ENCODE results near the gene AGL. TPM values are rescaled to one million over a fixed set of nuclear protein-coding genes. Genes with fewer than 3 reads are reported as not detected.

The AGL gene
- total and polyA plus RNA-seq, 2 of the 8 experiments (the other 6 are each of a cell fraction or from before 2014, with no cell fraction given), result 2.7 to 19.2 TPM

DNA sequence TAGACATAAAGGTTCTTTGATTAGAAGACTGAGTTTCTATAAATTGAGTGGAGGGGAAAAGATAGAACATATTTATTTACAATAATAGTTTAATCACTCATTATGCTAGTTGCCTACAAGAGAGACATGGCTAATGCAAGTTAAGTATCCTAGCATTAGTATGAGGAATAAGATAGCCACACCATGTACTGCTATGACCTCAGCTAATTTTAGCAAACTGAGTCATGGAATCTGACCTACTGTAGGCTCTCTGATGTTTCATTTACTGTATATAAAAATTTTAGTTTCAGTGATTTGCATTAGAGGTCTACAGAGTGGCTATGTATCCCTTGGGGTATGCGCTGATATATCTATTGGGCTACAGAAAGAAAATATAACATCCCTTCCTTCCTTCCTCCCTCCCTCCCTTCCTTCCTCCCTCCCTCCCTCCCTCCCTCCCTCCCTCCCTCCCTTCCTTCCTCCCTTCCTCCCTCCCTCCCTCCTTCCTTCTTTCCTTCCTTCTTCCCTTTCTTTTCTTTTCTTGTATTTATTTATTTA, 5.8 kb downstream of the AGL start:
- no CpG with 5 or more reads among the region's 1 CpG for WGBS, 2 experiments (ENCODE audit: extremely low coverage in 1 of 2, insufficient coverage in 1 of 2, insufficient read length in 1 of 2, insufficient replicate concordance in 2 of 2, low coverage in 1 of 2, low lambda C conversion rate in 2 of 2, missing lambda C conversion rate in 1 of 2)

More for the DNA sequence above, 5.8 kb downstream of the AGL start:
- H3K79me2 ChIP-seq (ENCODE audit: control insufficient read depth in 1 of 2, insufficient read depth in 2 of 2, low read length in 2 of 2), result no peaks in the 10 kb centered on the region; a peak in 1 of 4 replicates
- H4K91ac ChIP-seq (replicated peaks; ENCODE audit: insufficient read length, low read length), result no peak overlapping the region
- no peak overlapping the region for H3K14ac ChIP-seq (ENCODE audit: insufficient read length)
- H2BK15ac ChIP-seq (ENCODE audit: low read length), result no peak overlapping the region
- no peak overlapping the region for H3K4me2 ChIP-seq (ENCODE audit: insufficient read depth in 1 of 2, low read depth in 2 of 2, low read length in 2 of 2)
- H3K9ac ChIP-seq (replicated peaks in 1 of 4; ENCODE audit: extremely low read depth in 1 of 4, low read depth in 3 of 4, low read length in 3 of 4), result no peak overlapping the region
- no peaks in the 10 kb centered on the region; a peak in 1 of 7 replicates for H3K4me1 ChIP-seq (replicated peaks in 1 of 4; ENCODE audit: control insufficient read depth in 3 of 4, insufficient read depth in 4 of 4, low read length in 3 of 4)
- no peak overlapping the region for H3K27ac ChIP-seq (ENCODE audit: low read depth, low read length)
- H4K8ac ChIP-seq (ENCODE audit: extremely low read depth, insufficient read depth, low read length), result no peak overlapping the region
- H2BK12ac ChIP-seq (ENCODE audit: low read depth, low read length), result no peak overlapping the region
- no peaks in the 10 kb centered on the region for H3K23me2 ChIP-seq (ENCODE audit: low read depth, low read length)
- no peak overlapping the region for H2AFZ ChIP-seq (ENCODE audit: low read length)
- CTCF ChIA-PET (ENCODE audit: partially characterized antibody), result no interaction called here
- no peak overlapping the region for H3K23ac ChIP-seq (ENCODE audit: insufficient read length)
- H3K18ac ChIP-seq (ENCODE audit: extremely low read depth, low read length), result no peak overlapping the region
- no peaks in the 10 kb centered on the region for H3K27me3 ChIP-seq (replicated peaks in 1 of 4; ENCODE audit: control insufficient read depth in 3 of 4, extremely low read depth in 1 of 4, insufficient read depth in 3 of 4, low read length in 3 of 4)
- H2AK5ac ChIP-seq (ENCODE audit: low read depth, low read length), result no peak overlapping the region
- FAIRE-seq (no peak), DNase-seq (ENCODE audit: low read depth in 1 of 2, low spot score in 2 of 2) (no peak)
- H2BK5ac ChIP-seq (ENCODE audit: low read depth, low read length), result no peak overlapping the region
- POLR2A ChIA-PET (ENCODE audit: partially characterized antibody), result no interaction called here
- H3K9me3 ChIP-seq (ENCODE audit: insufficient read depth in 2 of 2, low read depth in 1 of 2, low read length in 1 of 2), result no peaks in the 10 kb centered on the region
- no peaks in the 10 kb centered on the region for H3K79me1 ChIP-seq (ENCODE audit: low read depth, low read length)
- H3K36me3 ChIP-seq (ENCODE audit: control insufficient read depth in 2 of 4, insufficient read depth in 4 of 4, low read length in 3 of 4), result peaks cover 0 to 15% (median 5%) of the 10 kb centered on the region in 4 experiments; a peak in 3 of 8 replicates
- H3K4ac ChIP-seq (replicated peaks; ENCODE audit: insufficient read length, low read depth, low read length), result no peak overlapping the region
- no peak overlapping the region for H3K56ac ChIP-seq (replicated peaks; ENCODE audit: insufficient read length, low read depth, low read length)
- TF ChIP-seq BCL11A (IDR thresholded peaks at IDR 0.05; ENCODE audit: low read depth in 2 of 2, low read length in 2 of 2), result no peak
- TF ChIP-seq CBX5 (IDR thresholded peaks at IDR 0.05; ENCODE audit: low read depth, low read length), result no peak
- no peak for TF ChIP-seq TAF7 (optimal IDR thresholded peaks at IDR 0.05; ENCODE audit: borderline replicate concordance, low read depth, low read length)
- no peak for TF ChIP-seq RAD21 (IDR thresholded peaks at IDR 0.05 in 1 of 2, conservative IDR thresholded peaks at IDR 0.05 in 1 of 2; ENCODE audit: low read depth in 2 of 2, low read length in 2 of 2)
- TF ChIP-seq JUN (IDR thresholded peaks at IDR 0.05; ENCODE audit: low read depth, low read length), result no peak
- TF ChIP-seq GABPA (IDR thresholded peaks at IDR 0.05; ENCODE audit: borderline replicate concordance, insufficient read depth, low read length), result no peak
- TF ChIP-seq RBBP5 (IDR thresholded peaks at IDR 0.05; ENCODE audit: borderline replicate concordance, low read depth, low read length), result no peak
- no peak for TF ChIP-seq KDM1A (IDR thresholded peaks at IDR 0.05; ENCODE audit: borderline replicate concordance, low read length)
- TF ChIP-seq POLR2A (IDR thresholded peaks at IDR 0.05; ENCODE audit: control extremely low read depth in 1 of 2, low read depth in 2 of 2, low read length in 2 of 2), result no peak
- TF ChIP-seq EP300 (IDR thresholded peaks at IDR 0.05; ENCODE audit: borderline replicate concordance in 1 of 2, low read depth in 2 of 2, low read length in 2 of 2), result no peak
- no peak for TF ChIP-seq TEAD4 (IDR thresholded peaks at IDR 0.05; ENCODE audit: low read depth, low read length)
- TF ChIP-seq, protein P1, sequence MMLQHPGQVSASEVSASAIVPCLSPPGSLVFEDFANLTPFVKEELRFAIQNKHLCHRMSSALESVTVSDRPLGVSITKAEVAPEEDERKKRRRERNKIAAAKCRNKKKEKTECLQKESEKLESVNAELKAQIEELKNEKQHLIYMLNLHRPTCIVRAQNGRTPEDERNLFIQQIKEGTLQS (IDR thresholded peaks at IDR 0.05; ENCODE audit: insufficient read depth, low read depth, low read length), result no peak
- H4K20me1 ChIP-seq (replicated peaks in 1 of 2; ENCODE audit: control insufficient read depth in 1 of 2, insufficient read depth in 2 of 2, low read length in 2 of 2), result no peaks in the 10 kb centered on the region
- no peak overlapping the region for H3K4me3 ChIP-seq (ENCODE audit: extremely low read depth in 1 of 4, insufficient read depth in 2 of 4, low read depth in 3 of 4, low read length in 4 of 4)
- H4K5ac ChIP-seq (ENCODE audit: insufficient read length, low read depth, low read length), result no peak overlapping the region
- no peak overlapping the region for H2BK20ac ChIP-seq (ENCODE audit: low read length)
- no peak overlapping the region for H2BK120ac ChIP-seq (replicated peaks; ENCODE audit: low read depth, low read length)
